Brain microvascular endothelial cell (primary cell): ENCODE measurements around the gene MYMX.

Source experiments
- DNase-seq: peaks from one replicate; pipeline ENCODE4 v3.0.0-alpha.2; 2020
- H3K27ac ChIP-seq: fragments of 250-450 bp; sonication (Bioruptor Pico); 2 replicates; pipeline ENCODE4 v1.5.1; 2020; ENCODE audit warnings: mild to moderate bottlenecking, moderate library complexity
- H3K27me3 ChIP-seq: fragments of 250-450 bp; sonication (Bioruptor Pico); replicated peaks from 2 replicates; pipeline ENCODE4 v1.5.1; 2020; ENCODE audit warnings: mild to moderate bottlenecking
- H3K36me3 ChIP-seq: fragments of 250-450 bp; sonication (Bioruptor Pico); replicated peaks from 2 replicates; pipeline ENCODE4 v1.5.1; 2020; ENCODE audit warnings: mild to moderate bottlenecking
- H3K4me3 ChIP-seq: 2 replicates; pipeline ENCODE4 v1.5.1; 2011; ENCODE audit warnings: low read depth, mild to moderate bottlenecking, control low read depth, low read length, moderate library complexity
- CTCF ChIP-seq: IDR thresholded peaks from 2 replicates; pipeline ENCODE4 v1.5.1; 2011; ENCODE audit warnings: low read depth, mild to moderate bottlenecking, moderate library complexity, low read length, control low read depth, inconsistent platforms; ENCODE audit errors: missing control alignments
- in situ Hi-C: cut with HindIII; loops from 2 replicates; pipeline ENCODE4 v1.10.0; 2017; ENCODE audit warnings: low sequenced_read_pairs, low pct_ligation_motif_present

Gene MYMX

GRCh38 chr6:44247338-44248302 lies 30.9 kb downstream of the MYMX start:
- Histone ChIP-seq H3K36me3 (peaks cover 45% of the 10 kb centered on the region), H3K27ac (peak overlapping the region; percentile 73), H3K4me3 (peak overlapping the region; percentile 82), H3K27me3 (no peaks in the 10 kb centered on the region)
- in situ Hi-C loops, result no loop called here
- DNase-seq, result no peak
- TF ChIP-seq CTCF, result no peak

GRCh38 chr6:44248579-44248978 lies 31.9 kb downstream of the MYMX start:
- no peak for DNase-seq
- Histone ChIP-seq H3K27me3 (no peaks in the 10 kb centered on the region), H3K27ac (no peak overlapping the region), H3K36me3 (peaks cover 55% of the 10 kb centered on the region), H3K4me3 (peak overlapping the region; percentile 82)
- TF ChIP-seq CTCF, result no peak
- in situ Hi-C loops, result no loop called here

- Histone ChIP-seq H3K27ac (no peak overlapping the region), H3K27me3 (no peaks in the 10 kb centered on the region), H3K4me3 (peak overlapping the region; percentile 82), H3K36me3 (peaks cover 61% of the 10 kb centered on the region)
- TF ChIP-seq CTCF, result no peak
- in situ Hi-C loops, result no loop called here
- DNase-seq, result no peak
These were observed 32.5 kb downstream of the MYMX start for GRCh38 chr6:44249082-44249748.

- no peak overlapping the region for H3K4me3 ChIP-seq
- no peak overlapping the region for H3K27ac ChIP-seq
- TF ChIP-seq CTCF, result no peak
- H3K36me3 ChIP-seq, result peaks cover 71% of the 10 kb centered on the region
- DNase-seq, result no peak
- H3K27me3 ChIP-seq, result no peaks in the 10 kb centered on the region
- in situ Hi-C loops, result no loop called here
These were observed 33.5 kb downstream of the MYMX start for GRCh38 chr6:44250067-44250717.

- Histone ChIP-seq H3K27ac (no peak overlapping the region), H3K4me3 (no peak overlapping the region), H3K27me3 (no peaks in the 10 kb centered on the region), H3K36me3 (peaks cover 74% of the 10 kb centered on the region)
- no peak for TF ChIP-seq CTCF
- in situ Hi-C loops, result no loop called here
- no peak for DNase-seq
These were observed 34.0 kb downstream of the MYMX start for GRCh38 chr6:44250718-44251123.
